ENCODE results near the gene DGKA.
"Not testable (repeated sequence)": the region's sequence is repeated elsewhere in the genome, so short reads cannot be mapped to it uniquely, and the experiment has no call there.

Gene DGKA

GRCh38 chr12:55996715-55997534 lies 66.0 kb downstream of the DGKA start, which contains the start of gene SUOX:
Gene SUOX, plus strand, starts transcription at chr12:55997276. Its CDS starts 4,946 bp downstream, at chr12:56002222.
- peak; percentile 81 for DNase-seq

- no peak for DNase-seq
Measured at GRCh38 chr12:55997535-55997859, 66.5 kb downstream of the DGKA start.

GRCh38 chr12:55999522-55999921 lies 68.6 kb downstream of the DGKA start:
- DNase-seq, result not testable (repeated sequence)

GRCh38 chr12:55999999-56000540 lies 69.1 kb downstream of the DGKA start:
- not testable (repeated sequence) for DNase-seq

- DNase-seq, result no peak
Measured at GRCh38 chr12:56001487-56002100, 70.6 kb downstream of the DGKA start.

GRCh38 chr12:56003376-56003775 lies 72.4 kb downstream of the DGKA start:
- not testable (repeated sequence) for DNase-seq
